PC-9 (cell line): ENCODE results near the gene LIPC.

Experiments
- EZH2 ChIP-seq: fragments of 200-600 bp; sonication (generic); IDR thresholded peaks from 2 replicates; pipeline ENCODE4 v1.8.0; 2017; ENCODE audit warnings: antibody characterized with exemption, low read depth
- TF ChIP-seq, protein P1 (sequence below): fragments of 200-600 bp; sonication (generic); conservative IDR thresholded peaks from 2 replicates; pipeline ENCODE4 v1.6.1; 2017; ENCODE audit warnings: mixed run types, antibody characterized with exemption, mild to moderate bottlenecking, moderate library complexity

DNA sequence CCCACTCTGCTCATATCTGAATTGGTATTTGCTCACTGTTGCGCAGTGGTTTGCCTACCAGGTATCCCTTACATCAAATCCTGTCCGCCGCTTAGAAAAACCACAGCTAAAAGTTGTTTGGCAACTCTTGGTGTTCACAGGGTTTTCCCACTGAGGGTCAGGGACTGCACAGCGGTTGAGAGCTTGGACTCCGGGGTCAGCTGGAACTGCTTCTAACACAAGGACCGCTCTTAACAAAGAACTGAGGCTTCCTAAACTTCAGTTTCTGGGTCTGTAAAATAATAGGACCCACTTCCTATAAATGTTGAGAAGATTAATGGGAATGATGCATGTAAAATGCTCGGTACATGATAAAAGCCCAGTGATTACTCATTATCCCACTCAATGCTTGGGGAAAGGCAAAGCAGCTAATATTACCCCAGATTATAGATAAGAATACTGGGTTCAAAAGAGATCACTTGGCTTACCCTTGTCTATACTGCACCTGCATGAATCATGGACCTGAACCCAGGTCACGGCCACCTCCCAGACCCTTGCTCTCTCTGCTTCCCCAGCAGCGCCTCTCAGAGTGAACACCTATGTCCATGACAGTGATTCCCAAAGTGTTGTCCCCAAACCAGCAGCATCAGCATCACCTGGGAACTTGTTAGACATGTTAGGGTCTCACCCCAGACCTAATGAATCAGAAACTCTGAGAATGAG is 36.1 kb downstream of the LIPC start:
- TF ChIP-seq, protein P1, sequence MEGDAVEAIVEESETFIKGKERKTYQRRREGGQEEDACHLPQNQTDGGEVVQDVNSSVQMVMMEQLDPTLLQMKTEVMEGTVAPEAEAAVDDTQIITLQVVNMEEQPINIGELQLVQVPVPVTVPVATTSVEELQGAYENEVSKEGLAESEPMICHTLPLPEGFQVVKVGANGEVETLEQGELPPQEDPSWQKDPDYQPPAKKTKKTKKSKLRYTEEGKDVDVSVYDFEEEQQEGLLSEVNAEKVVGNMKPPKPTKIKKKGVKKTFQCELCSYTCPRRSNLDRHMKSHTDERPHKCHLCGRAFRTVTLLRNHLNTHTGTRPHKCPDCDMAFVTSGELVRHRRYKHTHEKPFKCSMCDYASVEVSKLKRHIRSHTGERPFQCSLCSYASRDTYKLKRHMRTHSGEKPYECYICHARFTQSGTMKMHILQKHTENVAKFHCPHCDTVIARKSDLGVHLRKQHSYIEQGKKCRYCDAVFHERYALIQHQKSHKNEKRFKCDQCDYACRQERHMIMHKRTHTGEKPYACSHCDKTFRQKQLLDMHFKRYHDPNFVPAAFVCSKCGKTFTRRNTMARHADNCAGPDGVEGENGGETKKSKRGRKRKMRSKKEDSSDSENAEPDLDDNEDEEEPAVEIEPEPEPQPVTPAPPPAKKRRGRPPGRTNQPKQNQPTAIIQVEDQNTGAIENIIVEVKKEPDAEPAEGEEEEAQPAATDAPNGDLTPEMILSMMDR = no peak
- TF ChIP-seq EZH2 = no peak
